ENCODE results near the gene OR51G1. TPM values are rescaled to one million over a fixed set of nuclear protein-coding genes. Genes with fewer than 3 reads are reported as not detected.

OR51G1 gene
- total and polyA plus RNA-seq, 10 of the 15 experiments (the other 5 are each of a cell fraction or from before 2014, with no cell fraction given), result not detected

DNA sequence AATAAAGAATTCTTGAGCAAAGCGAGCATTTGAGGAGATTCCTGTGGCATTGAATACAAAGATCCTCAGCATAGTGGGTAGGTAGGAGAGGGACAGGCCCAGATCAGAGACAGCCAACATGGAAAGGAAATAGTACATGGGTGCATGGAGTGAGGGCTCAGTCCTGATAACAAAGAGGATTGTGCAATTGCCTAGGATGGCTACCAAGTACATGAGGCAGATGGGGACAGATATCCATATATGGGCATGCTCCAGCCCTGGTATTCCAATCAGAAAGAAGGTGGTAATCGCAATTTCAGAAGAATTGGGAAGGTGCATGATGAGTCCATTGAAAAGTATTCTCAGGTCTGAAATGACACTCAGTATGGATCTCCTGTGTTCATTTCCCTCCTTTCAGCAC is 33.9 kb downstream of the OR51G1 start (continued):
- TF ChIP-seq, protein P1, sequence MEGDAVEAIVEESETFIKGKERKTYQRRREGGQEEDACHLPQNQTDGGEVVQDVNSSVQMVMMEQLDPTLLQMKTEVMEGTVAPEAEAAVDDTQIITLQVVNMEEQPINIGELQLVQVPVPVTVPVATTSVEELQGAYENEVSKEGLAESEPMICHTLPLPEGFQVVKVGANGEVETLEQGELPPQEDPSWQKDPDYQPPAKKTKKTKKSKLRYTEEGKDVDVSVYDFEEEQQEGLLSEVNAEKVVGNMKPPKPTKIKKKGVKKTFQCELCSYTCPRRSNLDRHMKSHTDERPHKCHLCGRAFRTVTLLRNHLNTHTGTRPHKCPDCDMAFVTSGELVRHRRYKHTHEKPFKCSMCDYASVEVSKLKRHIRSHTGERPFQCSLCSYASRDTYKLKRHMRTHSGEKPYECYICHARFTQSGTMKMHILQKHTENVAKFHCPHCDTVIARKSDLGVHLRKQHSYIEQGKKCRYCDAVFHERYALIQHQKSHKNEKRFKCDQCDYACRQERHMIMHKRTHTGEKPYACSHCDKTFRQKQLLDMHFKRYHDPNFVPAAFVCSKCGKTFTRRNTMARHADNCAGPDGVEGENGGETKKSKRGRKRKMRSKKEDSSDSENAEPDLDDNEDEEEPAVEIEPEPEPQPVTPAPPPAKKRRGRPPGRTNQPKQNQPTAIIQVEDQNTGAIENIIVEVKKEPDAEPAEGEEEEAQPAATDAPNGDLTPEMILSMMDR (IDR thresholded peaks at IDR 0.05 in 2 of 3, conservative IDR thresholded peaks at IDR 0.05 in 1 of 3; ENCODE audit: control insufficient read depth in 2 of 3, extremely low read depth in 1 of 3, insufficient read depth in 1 of 3, low read depth in 3 of 3, low read length in 3 of 3), result no peak
- TF ChIP-seq MXI1 (IDR thresholded peaks at IDR 0.05; ENCODE audit: low read depth, low read length) (no peak), CEBPB (IDR thresholded peaks at IDR 0.05; ENCODE audit: borderline replicate concordance in 1 of 2, low read depth in 2 of 2, low read length in 2 of 2) (no peak), PAX5 (IDR thresholded peaks at IDR 0.05; ENCODE audit: borderline replicate concordance, low read depth, low read length) (no peak)

DNA sequence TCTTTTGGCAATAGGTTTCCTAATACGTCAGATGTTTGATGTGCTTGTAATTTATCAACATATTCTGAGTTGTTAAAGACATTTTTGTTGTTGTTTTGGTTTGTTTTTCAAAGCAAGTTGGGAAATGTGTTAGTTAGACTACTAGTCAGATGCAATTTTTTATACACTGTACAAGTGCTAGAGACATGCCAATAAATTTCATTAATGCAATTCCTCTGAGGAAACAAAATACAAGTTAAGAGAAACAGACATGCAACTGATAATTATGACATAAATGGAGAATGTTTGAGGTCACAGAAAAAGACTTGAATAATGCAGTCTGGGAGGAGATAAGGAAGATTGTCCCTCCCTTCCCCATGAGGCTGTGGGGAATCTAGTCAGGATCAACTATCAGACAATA is 36.5 kb downstream of the OR51G1 start:
- ChIA-PET RAD21 (ENCODE audit: unreplicated experiment) (no interaction called here), CTCF (no interaction called here), POLR2A (no interaction called here), SMC1A (ENCODE audit: uncharacterized antibody, unreplicated experiment) (no interaction called here)
- Histone ChIP-seq H3K4me2 (ENCODE audit: control insufficient read depth, insufficient read depth) (no peak overlapping the region), H3K79me2 (ENCODE audit: control insufficient read depth, insufficient read depth, low read length) (no peaks in the 10 kb centered on the region), H4K20me1 (ENCODE audit: control insufficient read depth, insufficient read depth) (no peaks in the 10 kb centered on the region), H3K9ac (ENCODE audit: control insufficient read depth, insufficient read depth, low read length) (no peak overlapping the region), H3K36me3 (ENCODE audit: control insufficient read depth in 2 of 2, insufficient read depth in 2 of 2, low read length in 1 of 2) (no peaks in the 10 kb centered on the region), H3K9me3 (replicated peaks; ENCODE audit: control insufficient read depth, insufficient read depth, low read length) (no peaks in the 10 kb centered on the region), H3K4me1 (ENCODE audit: control insufficient read depth, insufficient read depth, low read length) (no peaks in the 10 kb centered on the region), H3K27me3 (replicated peaks in 1 of 2; ENCODE audit: control insufficient read depth in 2 of 2, insufficient read depth in 2 of 2, low read length in 1 of 2) (no peaks in the 10 kb centered on the region), H2AFZ (ENCODE audit: control insufficient read depth, low read depth, low read length) (no peak overlapping the region), H3K4me3 (no peak overlapping the region), H3K27ac (ENCODE audit: control insufficient read depth, insufficient read depth) (no peak overlapping the region)
- in situ Hi-C loops (cut with MboI) (no loop called here), intact Hi-C loops (cut with micrococcal nuclease; ENCODE audit: unreplicated experiment) (no loop called here)
- FAIRE-seq (no peak), ATAC-seq (no peak), DNase-seq (ENCODE audit: low read depth, low spot score) (no peak)
- no TSS peak for BruUV-seq (replicated peaks)
- 0% methylated on average over 1 of the region's 1 CpG for WGBS (ENCODE audit: insufficient coverage, insufficient replicate concordance, low lambda C conversion rate, missing lambda C conversion rate)
- TF ChIP-seq, protein P2, sequence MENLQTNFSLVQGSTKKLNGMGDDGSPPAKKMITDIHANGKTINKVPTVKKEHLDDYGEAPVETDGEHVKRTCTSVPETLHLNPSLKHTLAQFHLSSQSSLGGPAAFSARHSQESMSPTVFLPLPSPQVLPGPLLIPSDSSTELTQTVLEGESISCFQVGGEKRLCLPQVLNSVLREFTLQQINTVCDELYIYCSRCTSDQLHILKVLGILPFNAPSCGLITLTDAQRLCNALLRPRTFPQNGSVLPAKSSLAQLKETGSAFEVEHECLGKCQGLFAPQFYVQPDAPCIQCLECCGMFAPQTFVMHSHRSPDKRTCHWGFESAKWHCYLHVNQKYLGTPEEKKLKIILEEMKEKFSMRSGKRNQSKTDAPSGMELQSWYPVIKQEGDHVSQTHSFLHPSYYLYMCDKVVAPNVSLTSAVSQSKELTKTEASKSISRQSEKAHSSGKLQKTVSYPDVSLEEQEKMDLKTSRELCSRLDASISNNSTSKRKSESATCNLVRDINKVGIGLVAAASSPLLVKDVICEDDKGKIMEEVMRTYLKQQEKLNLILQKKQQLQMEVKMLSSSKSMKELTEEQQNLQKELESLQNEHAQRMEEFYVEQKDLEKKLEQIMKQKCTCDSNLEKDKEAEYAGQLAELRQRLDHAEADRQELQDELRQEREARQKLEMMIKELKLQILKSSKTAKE (IDR thresholded peaks at IDR 0.05; ENCODE audit: low read depth, poor library complexity, severe bottlenecking), result no peak
- TF ChIP-seq RCOR1 (conservative IDR thresholded peaks at IDR 0.05; ENCODE audit: low read depth, low read length) (no peak), JUNB (IDR thresholded peaks at IDR 0.05) (no peak), TARDBP (IDR thresholded peaks at IDR 0.05; ENCODE audit: borderline replicate concordance) (no peak), POLR2AphosphoS5 (IDR thresholded peaks at IDR 0.05; ENCODE audit: low read length) (no peak), STAT1 (conservative IDR thresholded peaks at IDR 0.05) (no peak), ZNF207 (IDR thresholded peaks at IDR 0.05; ENCODE audit: borderline replicate concordance) (no peak), MYC (IDR thresholded peaks at IDR 0.05; ENCODE audit: insufficient read depth, insufficient read length, insufficient replicate concordance, low read length, severe bottlenecking) (no peak)
- TF ChIP-seq, protein P3, sequence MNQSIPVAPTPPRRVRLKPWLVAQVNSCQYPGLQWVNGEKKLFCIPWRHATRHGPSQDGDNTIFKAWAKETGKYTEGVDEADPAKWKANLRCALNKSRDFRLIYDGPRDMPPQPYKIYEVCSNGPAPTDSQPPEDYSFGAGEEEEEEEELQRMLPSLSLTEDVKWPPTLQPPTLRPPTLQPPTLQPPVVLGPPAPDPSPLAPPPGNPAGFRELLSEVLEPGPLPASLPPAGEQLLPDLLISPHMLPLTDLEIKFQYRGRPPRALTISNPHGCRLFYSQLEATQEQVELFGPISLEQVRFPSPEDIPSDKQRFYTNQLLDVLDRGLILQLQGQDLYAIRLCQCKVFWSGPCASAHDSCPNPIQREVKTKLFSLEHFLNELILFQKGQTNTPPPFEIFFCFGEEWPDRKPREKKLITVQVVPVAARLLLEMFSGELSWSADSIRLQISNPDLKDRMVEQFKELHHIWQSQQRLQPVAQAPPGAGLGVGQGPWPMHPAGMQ (IDR thresholded peaks at IDR 0.05; ENCODE audit: borderline replicate concordance), result no peak
- TF ChIP-seq, protein P4, sequence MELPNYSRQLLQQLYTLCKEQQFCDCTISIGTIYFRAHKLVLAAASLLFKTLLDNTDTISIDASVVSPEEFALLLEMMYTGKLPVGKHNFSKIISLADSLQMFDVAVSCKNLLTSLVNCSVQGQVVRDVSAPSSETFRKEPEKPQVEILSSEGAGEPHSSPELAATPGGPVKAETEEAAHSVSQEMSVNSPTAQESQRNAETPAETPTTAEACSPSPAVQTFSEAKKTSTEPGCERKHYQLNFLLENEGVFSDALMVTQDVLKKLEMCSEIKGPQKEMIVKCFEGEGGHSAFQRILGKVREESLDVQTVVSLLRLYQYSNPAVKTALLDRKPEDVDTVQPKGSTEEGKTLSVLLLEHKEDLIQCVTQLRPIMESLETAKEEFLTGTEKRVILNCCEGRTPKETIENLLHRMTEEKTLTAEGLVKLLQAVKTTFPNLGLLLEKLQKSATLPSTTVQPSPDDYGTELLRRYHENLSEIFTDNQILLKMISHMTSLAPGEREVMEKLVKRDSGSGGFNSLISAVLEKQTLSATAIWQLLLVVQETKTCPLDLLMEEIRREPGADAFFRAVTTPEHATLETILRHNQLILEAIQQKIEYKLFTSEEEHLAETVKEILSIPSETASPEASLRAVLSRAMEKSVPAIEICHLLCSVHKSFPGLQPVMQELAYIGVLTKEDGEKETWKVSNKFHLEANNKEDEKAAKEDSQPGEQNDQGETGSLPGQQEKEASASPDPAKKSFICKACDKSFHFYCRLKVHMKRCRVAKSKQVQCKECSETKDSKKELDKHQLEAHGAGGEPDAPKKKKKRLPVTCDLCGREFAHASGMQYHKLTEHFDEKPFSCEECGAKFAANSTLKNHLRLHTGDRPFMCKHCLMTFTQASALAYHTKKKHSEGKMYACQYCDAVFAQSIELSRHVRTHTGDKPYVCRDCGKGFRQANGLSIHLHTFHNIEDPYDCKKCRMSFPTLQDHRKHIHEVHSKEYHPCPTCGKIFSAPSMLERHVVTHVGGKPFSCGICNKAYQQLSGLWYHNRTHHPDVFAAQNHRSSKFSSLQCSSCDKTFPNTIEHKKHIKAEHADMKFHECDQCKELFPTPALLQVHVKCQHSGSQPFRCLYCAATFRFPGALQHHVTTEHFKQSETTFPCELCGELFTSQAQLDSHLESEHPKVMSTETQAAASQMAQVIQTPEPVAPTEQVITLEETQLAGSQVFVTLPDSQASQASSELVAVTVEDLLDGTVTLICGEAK (IDR thresholded peaks at IDR 0.05; ENCODE audit: borderline replicate concordance), result no peak

All from GM12878 (cell line).